H1 (cell line): ENCODE measurements around the gene MAP3K15. TPM values are rescaled to one million over a fixed set of nuclear protein-coding genes. Genes with fewer than 3 reads are reported as not detected.

Experiments
- CTCF ChIA-PET: fragments of 300-600 bp; sonication (Branson Sonifier 250); formaldehyde crosslinking; loops from one replicate; lab custom pipeline; 2021; ENCODE audit not compliant: partially characterized antibody; lab: Charles Lee
- POLR2A ChIA-PET: fragments of 300-600 bp; sonication (Branson Sonifier 250); formaldehyde crosslinking; loops from one replicate; lab custom pipeline; 2021; ENCODE audit warnings: inconsistent platforms; ENCODE audit not compliant: partially characterized antibody; lab: Charles Lee
- DNase-seq, 2 experiments: peaks; one replicate each; pipeline versions ENCODE4 v3.0.0 to v3.0.0-alpha.2; 2010 to 2022; ENCODE audit warnings: low spot score in 2 of 2, low read depth in 1 of 2, mixed read lengths in 1 of 2
- FAIRE-seq: peaks from 2 replicates; lab custom pipeline; 2011; peaks lifted over from hg19 to GRCh38; lab: Jason Lieb, UNC
- H2AFZ ChIP-seq: 2 replicates; pipeline ENCODE4 v1.8.1; 2012; ENCODE audit warnings: low read length, inconsistent platforms
- H2AK5ac ChIP-seq: 2 replicates; pipeline ENCODE4 v1.6.1; 2013; ENCODE audit warnings: low read depth, low read length
- H2BK120ac ChIP-seq: replicated peaks from 2 replicates; pipeline ENCODE3; 2013; ENCODE audit warnings: low read depth, low read length, inconsistent platforms
- H2BK12ac ChIP-seq: 2 replicates; pipeline ENCODE4 v1.6.1; 2013; ENCODE audit warnings: low read depth, low read length
- H2BK15ac ChIP-seq: 2 replicates; pipeline ENCODE4 v1.6.1; 2013; ENCODE audit warnings: low read length
- H2BK20ac ChIP-seq: 2 replicates; pipeline ENCODE4 v1.6.1; 2013; ENCODE audit warnings: low read length
- H2BK5ac ChIP-seq: 2 replicates; pipeline ENCODE4 v1.6.1; 2013; ENCODE audit warnings: low read depth, low read length
- H3K14ac ChIP-seq: 2 replicates; pipeline ENCODE4 v1.6.1; 2013; ENCODE audit warnings: inconsistent platforms; ENCODE audit not compliant: insufficient read length
- H3K18ac ChIP-seq: 2 replicates; pipeline ENCODE4 v1.6.1; 2013; ENCODE audit warnings: low read length; ENCODE audit errors: extremely low read depth
- H3K23ac ChIP-seq: 2 replicates; pipeline ENCODE4 v1.6.1; 2013; ENCODE audit warnings: inconsistent platforms; ENCODE audit not compliant: insufficient read length
- H3K23me2 ChIP-seq: 2 replicates; pipeline ENCODE4 v1.6.1; 2013; ENCODE audit warnings: low read depth, low read length
- H3K27ac ChIP-seq: 2 replicates; pipeline ENCODE4 v1.6.1; 2011; ENCODE audit warnings: low read depth, low read length, inconsistent platforms
- H3K27me3 ChIP-seq, 4 experiments: replicated peaks in 1 of 4; 1 replicate in 1 of 4; 2 replicates in 3 of 4; pipeline versions ENCODE4 v1.6.1 to v1.8.1; 2011 to 2013; ENCODE audit warnings: low read length in 3 of 4, mild to moderate bottlenecking in 3 of 4, inconsistent platforms in 2 of 4, mixed read lengths in 2 of 4, moderate library complexity in 1 of 4; ENCODE audit not compliant: control insufficient read depth in 3 of 4, insufficient read depth in 3 of 4; ENCODE audit errors: extremely low read depth in 1 of 4
- H3K36me3 ChIP-seq, 4 experiments: 2 replicates each; pipeline versions ENCODE4 v1.6.1 to v1.8.1; 2011 to 2013; ENCODE audit warnings: mild to moderate bottlenecking in 4 of 4, low read length in 3 of 4, moderate library complexity in 2 of 4, control low read depth in 1 of 4, inconsistent platforms in 1 of 4; ENCODE audit not compliant: insufficient read depth in 4 of 4, control insufficient read depth in 2 of 4
- H3K4ac ChIP-seq: replicated peaks from 2 replicates; pipeline ENCODE3; 2013; ENCODE audit warnings: low read length, low read depth, mixed read lengths, inconsistent platforms; ENCODE audit not compliant: insufficient read length
- H3K4me1 ChIP-seq, 4 experiments: replicated peaks in 1 of 4; 1 replicate in 1 of 4; 2 replicates in 3 of 4; pipeline versions ENCODE4 v1.6.1 to v1.8.1; 2011 to 2013; ENCODE audit warnings: low read length in 3 of 4, inconsistent platforms in 2 of 4, mixed read lengths in 1 of 4; ENCODE audit not compliant: insufficient read depth in 4 of 4, control insufficient read depth in 3 of 4
- H3K4me2 ChIP-seq, 2 experiments: 2 replicates each; pipeline versions ENCODE4 v1.6.1 to v1.8.1; 2011 to 2013; ENCODE audit warnings: low read depth in 2 of 2, low read length in 2 of 2, control low read depth in 1 of 2, inconsistent platforms in 1 of 2, mild to moderate bottlenecking in 1 of 2; ENCODE audit not compliant: insufficient read depth in 1 of 2
- H3K4me3 ChIP-seq, 4 experiments: fragments of 200-600, 300-600 bp in 1 of 4; sonication (generic), shearing (Covaris generic), sonication (Bioruptor Twin) in 1 of 4; 2 replicates each; pipeline versions ENCODE4 v1.5.1 to v1.8.1; 2011 to 2016; ENCODE audit warnings: low read length in 4 of 4, low read depth in 3 of 4, control low read depth in 2 of 4, inconsistent platforms in 2 of 4, mild to moderate bottlenecking in 2 of 4, mixed read lengths in 1 of 4, moderate library complexity in 1 of 4; ENCODE audit not compliant: insufficient read depth in 2 of 4; ENCODE audit errors: extremely low read depth in 1 of 4
- H3K56ac ChIP-seq: replicated peaks from 2 replicates; pipeline ENCODE3; 2013; ENCODE audit warnings: low read depth, mild to moderate bottlenecking, mixed read lengths, low read length, inconsistent platforms; ENCODE audit not compliant: insufficient read length
- H3K79me1 ChIP-seq: 2 replicates; pipeline ENCODE4 v1.6.1; 2013; ENCODE audit warnings: low read depth, low read length, control low read depth
- H3K79me2 ChIP-seq, 2 experiments: 2 replicates each; pipeline versions ENCODE4 v1.6.1 to v1.8.1; 2012 to 2013; ENCODE audit warnings: low read length in 2 of 2, mild to moderate bottlenecking in 2 of 2, inconsistent platforms in 1 of 2; ENCODE audit not compliant: insufficient read depth in 2 of 2, control insufficient read depth in 1 of 2
- H3K9ac ChIP-seq, 4 experiments: replicated peaks in 1 of 4; 1 replicate in 1 of 4; 2 replicates in 3 of 4; pipeline versions ENCODE4 v1.6.1 to v1.8.1; 2011 to 2013; ENCODE audit warnings: low read depth in 3 of 4, low read length in 3 of 4, control low read depth in 2 of 4, mild to moderate bottlenecking in 2 of 4, moderate library complexity in 2 of 4, inconsistent platforms in 1 of 4; ENCODE audit errors: extremely low read depth in 1 of 4
- H3K9me3 ChIP-seq, 2 experiments: 2 replicates each; pipeline versions ENCODE4 v1.6.1 to v1.8.1; 2012 to 2013; ENCODE audit warnings: mild to moderate bottlenecking in 2 of 2, moderate library complexity in 2 of 2, control low read depth in 1 of 2, inconsistent platforms in 1 of 2, low read depth in 1 of 2, low read length in 1 of 2, mixed read lengths in 1 of 2; ENCODE audit not compliant: insufficient read depth in 2 of 2
- H4K20me1 ChIP-seq, 2 experiments: replicated peaks in 1 of 2; 2 replicates each; pipeline versions ENCODE3 to v1.8.1; 2011 to 2013; ENCODE audit warnings: inconsistent platforms in 2 of 2, low read length in 2 of 2, mild to moderate bottlenecking in 1 of 2; ENCODE audit not compliant: insufficient read depth in 2 of 2, control insufficient read depth in 1 of 2
- H4K5ac ChIP-seq: 2 replicates; pipeline ENCODE4 v1.6.1; 2013; ENCODE audit warnings: low read length, low read depth, mixed read lengths, inconsistent platforms; ENCODE audit not compliant: insufficient read length
- H4K8ac ChIP-seq: 2 replicates; pipeline ENCODE4 v1.8.0; 2013; ENCODE audit warnings: mild to moderate bottlenecking, moderate library complexity, low read length, inconsistent platforms; ENCODE audit not compliant: insufficient read depth; ENCODE audit errors: extremely low read depth
- H4K91ac ChIP-seq: replicated peaks from 2 replicates; pipeline ENCODE3; 2013; ENCODE audit warnings: low read length, mixed read lengths, inconsistent platforms; ENCODE audit not compliant: insufficient read length
- RNF2 ChIP-seq: fragments of 200-900, 300-1000 bp; sonication (generic); IDR thresholded peaks from 2 replicates; pipeline ENCODE4 v1.7.1; 2016; ENCODE audit warnings: borderline replicate concordance, low read depth, mild to moderate bottlenecking, antibody characterized with exemption, low read length; ENCODE audit not compliant: poor library complexity, severe bottlenecking; ENCODE audit errors: missing control alignments
- SIX5 ChIP-seq: IDR thresholded peaks from 2 replicates; pipeline ENCODE4 v1.6.1; 2011; ENCODE audit warnings: mild to moderate bottlenecking, low read depth, low read length
- WGBS, 2 experiments: shearing (Covaris generic) in 1 of 2; methylation state at CpG; one replicate each; pipeline versions ENCODE4 v1.1.6 to v1.1.7; 2013 to 2015; ENCODE audit warnings: low lambda C conversion rate in 2 of 2, mixed read lengths in 2 of 2, inconsistent platforms in 1 of 2, low coverage in 1 of 2, missing lambda C conversion rate in 1 of 2; ENCODE audit not compliant: insufficient replicate concordance in 2 of 2, insufficient coverage in 1 of 2, insufficient read length in 1 of 2; ENCODE audit errors: extremely low coverage in 1 of 2, missing lambda C conversion rate in 1 of 2; 5-methylcytosine and 5-hydroxymethylcytosine counted together
- polyA plus RNA-seq, 7 experiments: library from polyadenylated mRNA; depleted of rRNA in 3 of 7; stranded (reverse) in 5 of 7; unstranded in 2 of 7; fragments of >200 nt in 5 of 7; fragments of 200-250 nt in 2 of 7; gene quantifications; 1 replicate in 5 of 7; 2 replicates in 1 of 7; 4 replicates in 1 of 7; pipeline versions ENCODE4 v1.2.1 to v1.2.3, GENCODE V29; 2011 to 2013; ENCODE audit warnings: missing spikeins in 2 of 7, mixed read lengths in 2 of 7
- total RNA-seq: library from RNA; stranded (reverse); fragmentation: NEBNext Ultra II Directional; extraction: Animal tissue kit (Norgen Biotek cat#: 25700); gene quantifications from 2 replicates; pipeline ENCODE4 v1.2.1, GENCODE V29; 2021

MAP3K15 gene
- total and polyA plus RNA-seq, 2 of the 8 experiments (the other 6 are each of a cell fraction or from before 2014, with no cell fraction given), result 1.8 to 2.4 TPM

DNA sequence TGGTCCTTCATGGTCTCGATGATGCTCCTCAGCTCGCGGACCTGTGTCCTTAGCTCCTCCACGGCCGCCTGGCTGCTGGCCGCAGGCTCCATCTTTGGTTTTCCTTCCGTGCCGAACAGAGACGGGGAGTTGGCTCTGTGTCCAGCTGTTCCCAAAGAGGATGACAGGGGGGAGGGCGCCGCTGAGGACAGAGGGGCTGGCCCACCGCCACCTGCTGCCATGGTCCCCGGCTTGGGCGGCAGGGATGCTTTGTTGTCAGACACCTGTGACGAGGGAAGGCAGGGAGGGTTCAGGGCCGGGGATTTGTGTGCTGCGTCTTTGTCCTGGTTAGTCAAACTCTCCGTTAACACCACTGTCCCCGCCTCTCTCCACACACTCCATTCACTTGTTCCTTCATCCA is 26.6 kb upstream of the MAP3K15 start:
- CTCF ChIA-PET, result interaction anchor here (0.9 to 1.2 kb wide), 2 partner anchors 10 to 11 kb away, joined by 3 to 7 read pairs; no protein-coding TSS in a partner anchor
- Histone ChIP-seq H2BK20ac (no peak overlapping the region), H3K4ac (no peak overlapping the region), H3K23me2 (no peaks in the 10 kb centered on the region), H4K20me1 (no peaks in the 10 kb centered on the region), H2AFZ (no peak overlapping the region), H4K8ac (no peak overlapping the region), H3K4me1 (no peaks in the 10 kb centered on the region), H3K56ac (no peak overlapping the region), H3K27me3 (no peaks in the 10 kb centered on the region), H2BK5ac (no peak overlapping the region), H2BK15ac (no peak overlapping the region), H3K4me3 (no peak overlapping the region), H4K5ac (no peak overlapping the region), H4K91ac (no peak overlapping the region), H2AK5ac (no peak overlapping the region), H3K9me3 (no peaks in the 10 kb centered on the region), H3K4me2 (no peak overlapping the region), H2BK12ac (no peak overlapping the region), H3K23ac (no peak overlapping the region), H3K27ac (no peak overlapping the region), H3K79me1 (no peaks in the 10 kb centered on the region), H2BK120ac (no peak overlapping the region), H3K36me3 (no peaks in the 10 kb centered on the region), H3K18ac (no peak overlapping the region), H3K9ac (no peak overlapping the region), H3K14ac (no peak overlapping the region), H3K79me2 (no peaks in the 10 kb centered on the region)
- POLR2A ChIA-PET, result no interaction called here
- DNase-seq (no peak), FAIRE-seq (no peak)
- 96% methylated on average over 17 of the region's 19 CpGs; no CpG with 5 or more reads in 1 of the 2 experiments for WGBS, 2 experiments
- TF ChIP-seq RNF2 (no peak), SIX5 (no peak)
